NCI-H524 treated with DMSO at 0.1 percent for 48 hours (cell line): ENCODE results near the gene MYD88.
"Not testable (repeated sequence)": the region's sequence is repeated elsewhere in the genome, so short reads cannot be mapped to it uniquely, and the experiment has no call there.

Experiments
- DNase-seq: peaks from one replicate; lab custom pipeline; 2025; lab: John Stamatoyannopoulos, UW

Gene MYD88

GRCh38 chr3:38126121-38126892 is 12.2 kb upstream of the MYD88 start:
- DNase-seq: no peak

- no peak for DNase-seq
Observed at GRCh38 chr3:38127611-38128302, 10.7 kb upstream of the MYD88 start.

DNA sequence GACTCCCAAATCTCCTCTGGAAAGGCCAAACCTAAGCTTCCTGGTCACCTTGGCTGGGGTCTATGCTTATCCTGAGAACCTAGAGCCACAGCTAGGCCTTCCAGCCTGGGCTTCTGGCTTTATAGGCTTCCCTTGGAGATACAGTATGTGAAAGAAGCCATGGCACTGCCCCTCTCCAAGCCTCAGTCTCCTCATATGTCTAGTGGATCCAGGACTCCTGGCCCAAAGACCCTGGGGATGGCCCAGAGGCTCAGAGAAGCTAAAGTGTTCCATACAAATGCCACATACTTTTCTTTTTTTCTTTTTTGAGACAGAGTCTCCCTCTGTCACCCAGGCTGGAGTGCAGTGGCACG is 10.2 kb upstream of the MYD88 start:
- no peak for DNase-seq

GRCh38 chr3:38129058-38129457 is 9.4 kb upstream of the MYD88 start:
- no peak for DNase-seq

- no peak for DNase-seq
Observed at GRCh38 chr3:38130631-38131065, 7.8 kb upstream of the MYD88 start.

- DNase-seq: no peak
Observed at GRCh38 chr3:38131621-38132369, 6.7 kb upstream of the MYD88 start.

DNA sequence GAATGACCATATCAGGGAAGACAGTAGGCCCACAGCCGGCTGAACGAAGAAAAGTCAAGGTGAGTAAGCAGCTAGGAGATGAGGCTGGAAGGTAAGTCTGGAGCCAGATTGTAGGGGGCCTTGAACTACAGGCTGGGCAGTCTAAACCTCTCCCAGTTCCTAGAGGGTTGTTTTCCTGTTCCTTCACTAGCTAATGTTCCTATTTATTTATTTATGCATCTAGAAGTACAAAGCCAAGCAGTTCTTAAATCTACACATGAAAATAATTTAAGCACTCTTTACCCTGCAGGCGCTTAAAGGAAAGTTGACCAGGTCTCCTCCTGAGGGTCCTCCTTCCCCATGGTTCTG is 5.3 kb upstream of the MYD88 start:
- DNase-seq: no peak

- no peak for DNase-seq
Observed at GRCh38 chr3:38133557-38134405, 4.7 kb upstream of the MYD88 start.

- not testable (repeated sequence) for DNase-seq
Observed at GRCh38 chr3:38134517-38135143, 3.8 kb upstream of the MYD88 start.

DNA sequence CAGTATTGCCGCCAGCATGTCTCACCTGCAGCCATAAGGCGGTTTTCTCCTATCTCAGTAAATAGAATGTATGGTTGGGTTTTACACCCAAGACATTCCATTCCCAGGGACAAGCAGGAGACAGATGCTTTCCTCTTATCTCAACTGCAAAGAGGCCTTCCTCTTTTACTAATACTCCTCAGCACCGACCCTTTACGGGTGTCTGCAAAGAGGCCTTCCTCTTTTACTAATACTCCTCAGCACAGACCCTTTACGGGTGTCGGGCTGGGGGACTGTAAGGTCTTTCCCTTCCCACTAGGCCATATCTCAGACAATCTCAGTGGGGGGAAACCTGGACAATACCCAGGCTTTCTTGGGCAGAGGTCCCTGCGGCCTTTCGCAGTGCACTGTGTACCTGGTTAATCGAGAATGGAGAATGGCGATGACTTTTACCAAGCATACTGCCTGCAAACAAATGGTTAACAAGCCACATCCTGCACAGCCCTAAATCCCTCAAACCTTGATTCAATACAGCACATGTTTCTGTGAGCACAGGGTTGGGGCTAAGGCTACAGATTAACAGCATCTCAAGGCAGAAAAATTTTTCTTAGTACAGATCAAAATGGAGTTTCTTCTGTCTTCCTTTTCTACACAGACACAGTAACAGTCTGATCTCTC is 2.7 kb upstream of the MYD88 start:
- DNase-seq: not testable (repeated sequence)

DNA sequence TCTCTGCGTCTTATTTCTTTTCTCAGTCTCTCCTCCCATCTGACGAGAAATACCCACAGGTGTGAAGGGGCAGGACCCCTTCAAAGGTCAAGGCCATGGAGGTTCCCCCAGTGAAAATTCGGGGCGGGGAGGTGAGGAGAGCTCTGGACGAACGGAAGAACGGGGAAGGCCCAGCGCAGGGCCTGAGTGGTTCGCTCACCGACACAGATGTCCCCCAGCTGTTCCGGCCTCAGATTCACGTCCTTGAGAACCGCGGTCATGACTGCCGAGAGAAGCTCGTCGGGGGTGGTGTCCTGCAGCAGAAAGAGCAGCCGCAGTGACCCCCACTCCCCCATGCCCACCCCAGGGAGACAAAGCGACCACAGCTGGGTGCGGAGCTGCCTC is 2.1 kb upstream of the MYD88 start:
- DNase-seq: no peak

DNA sequence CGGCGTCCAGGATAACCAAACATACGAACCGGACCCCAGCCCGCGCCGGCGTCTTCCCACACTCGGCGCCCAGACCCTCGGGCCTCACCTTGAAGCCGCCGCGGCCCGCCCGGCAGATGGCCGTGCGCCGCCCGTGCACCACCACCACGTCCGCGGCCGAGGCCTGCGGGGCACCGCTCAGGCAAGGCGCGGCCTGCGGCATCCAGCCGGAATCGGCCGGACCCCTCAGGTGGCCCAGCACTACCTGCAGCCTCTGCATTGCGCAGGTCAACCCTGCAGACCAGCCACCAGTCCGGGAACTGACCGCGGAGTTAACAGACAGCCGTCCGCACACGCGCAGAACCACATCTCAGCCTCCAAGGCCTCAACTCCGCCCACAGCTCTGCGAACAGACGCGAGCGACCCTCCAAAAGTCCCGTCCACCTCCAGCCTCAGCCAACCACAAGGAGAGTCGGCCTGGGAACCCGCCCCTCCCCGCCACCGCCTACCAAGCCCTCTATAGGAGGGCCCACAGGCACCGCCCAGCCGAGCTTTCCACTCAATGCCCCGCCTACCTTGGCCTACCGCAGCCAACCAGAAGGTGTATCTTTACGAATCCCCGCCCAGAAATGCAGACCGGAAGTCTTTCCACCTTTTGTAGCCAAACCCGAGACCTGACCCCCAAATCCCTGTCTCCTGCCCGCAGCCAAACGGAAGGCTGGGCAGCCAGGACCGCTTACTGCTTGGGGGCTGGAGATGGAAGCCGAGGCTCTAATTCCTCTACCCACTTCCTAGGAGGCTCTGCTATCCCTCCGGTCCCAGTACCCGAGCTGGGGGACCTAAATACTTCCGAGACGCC is 1.5 kb upstream of the MYD88 start, which contains the start of gene ACAA1:
Gene ACAA1, minus strand, starts transcription at position 351 of the 838 bp plus-strand sequence. Its CDS starts 92 bp downstream, at position 259.
- peak; percentile 96 for DNase-seq

GRCh38 chr3:38137615-38138348 is 679 bp upstream of the MYD88 start:
- DNase-seq: no peak

DNA sequence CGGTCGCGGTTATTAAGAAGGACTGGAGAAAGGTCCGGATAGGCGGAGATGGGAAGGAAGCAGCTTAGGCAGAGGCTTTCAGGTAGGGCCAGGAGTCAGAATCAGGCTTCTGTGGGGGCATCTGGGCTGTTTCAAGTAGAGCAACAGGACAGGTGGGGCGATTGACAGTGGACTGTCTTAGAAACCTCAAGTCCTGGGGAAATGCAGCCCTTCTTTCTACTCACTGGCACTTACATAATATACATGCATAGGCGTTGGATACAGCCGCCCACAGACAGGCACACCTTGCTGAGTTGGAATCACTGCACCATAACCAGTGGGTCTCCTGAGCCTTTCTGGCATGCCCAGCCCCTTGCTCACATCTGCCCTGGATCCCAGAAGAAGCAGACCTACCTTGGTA is 730 bp downstream of the MYD88 start:
- DNase-seq: no peak

DNA sequence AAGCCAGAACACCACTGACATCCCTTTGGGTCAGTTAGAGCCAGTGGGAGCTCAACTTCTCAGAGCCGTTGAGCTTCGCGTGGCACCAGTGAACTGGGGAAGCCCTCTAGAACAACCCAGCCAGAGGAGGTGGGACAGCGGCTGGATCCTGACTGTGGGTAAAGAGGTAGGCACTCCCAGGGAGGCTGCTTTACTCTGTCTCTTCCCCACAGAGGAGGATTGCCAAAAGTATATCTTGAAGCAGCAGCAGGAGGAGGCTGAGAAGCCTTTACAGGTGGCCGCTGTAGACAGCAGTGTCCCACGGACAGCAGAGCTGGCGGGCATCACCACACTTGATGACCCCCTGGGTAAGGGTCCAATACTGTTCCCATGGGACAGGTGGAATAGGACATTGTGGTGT is 1.2 kb downstream of the MYD88 start:
- no peak for DNase-seq

DNA sequence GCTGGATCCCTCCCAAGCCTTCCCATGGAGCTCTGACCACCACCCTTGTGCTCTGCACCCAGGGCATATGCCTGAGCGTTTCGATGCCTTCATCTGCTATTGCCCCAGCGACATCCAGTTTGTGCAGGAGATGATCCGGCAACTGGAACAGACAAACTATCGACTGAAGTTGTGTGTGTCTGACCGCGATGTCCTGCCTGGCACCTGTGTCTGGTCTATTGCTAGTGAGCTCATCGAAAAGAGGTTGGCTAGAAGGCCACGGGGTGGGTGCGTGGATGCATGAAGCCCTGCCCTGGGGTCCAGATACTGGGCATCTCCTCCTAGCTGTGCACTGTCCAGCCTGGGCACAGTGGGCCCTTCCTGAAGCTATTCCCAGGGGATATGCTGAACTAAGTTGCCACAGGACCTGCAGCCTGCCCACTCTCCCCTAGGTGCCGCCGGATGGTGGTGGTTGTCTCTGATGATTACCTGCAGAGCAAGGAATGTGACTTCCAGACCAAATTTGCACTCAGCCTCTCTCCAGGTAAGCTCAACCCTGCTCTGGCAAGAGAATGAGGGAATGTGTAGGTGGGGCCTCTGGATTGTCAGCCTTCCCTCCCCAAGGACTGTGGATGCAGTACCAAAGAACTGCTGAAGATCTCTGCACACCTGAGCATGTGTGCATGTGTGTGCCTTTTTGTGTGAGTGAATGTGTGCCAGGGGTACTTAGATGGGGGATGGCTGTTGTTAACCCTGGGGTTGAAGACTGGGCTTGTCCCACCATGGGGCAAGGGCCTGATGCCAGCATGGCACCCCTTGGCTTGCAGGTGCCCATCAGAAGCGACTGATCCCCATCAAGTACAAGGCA is 2.1 kb downstream of the MYD88 start:
- DNase-seq: no peak

GRCh38 chr3:38141173-38141951 is 2.9 kb downstream of the MYD88 start:
- DNase-seq: no peak

DNA sequence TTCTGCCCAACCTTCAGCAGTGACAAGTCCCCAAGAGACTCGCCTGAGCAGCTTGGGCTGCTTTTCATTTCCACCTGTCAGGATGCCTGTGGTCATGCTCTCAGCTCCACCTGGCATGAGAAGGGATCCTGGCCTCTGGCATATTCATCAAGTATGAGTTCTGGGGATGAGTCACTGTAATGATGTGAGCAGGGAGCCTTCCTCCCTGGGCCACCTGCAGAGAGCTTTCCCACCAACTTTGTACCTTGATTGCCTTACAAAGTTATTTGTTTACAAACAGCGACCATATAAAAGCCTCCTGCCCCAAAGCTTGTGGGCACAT is 3.5 kb downstream of the MYD88 start:
- DNase-seq: no peak
